GM23248 (cell line): ENCODE results near the gene METTL22.

Source experiments
- EZH2 ChIP-seq: fragments of 200-600 bp; sonication (generic); IDR thresholded peaks from 2 replicates; pipeline ENCODE4 v1.6.1; 2018; ENCODE audit warnings: antibody characterized with exemption, mild to moderate bottlenecking; ENCODE audit not compliant: insufficient read depth, poor library complexity, severe bottlenecking
- EZH2phosphoT487 ChIP-seq: fragments of 200-600 bp; sonication (generic); IDR thresholded peaks from 2 replicates; pipeline ENCODE4 v1.6.1; 2018; ENCODE audit warnings: antibody characterized with exemption, moderate library complexity, mild to moderate bottlenecking, low read depth; ENCODE audit not compliant: insufficient read depth

- TF ChIP-seq EZH2 (no peak), EZH2phosphoT487 (no peak)
These were observed 56.0 kb downstream of the METTL22 start for GRCh38 chr16:8677481-8677880.
